Parathyroid adenoma (tissue), 2 donors: ENCODE measurements around the gene SEM1.

ENCODE experiments used
- H2AFZ ChIP-seq: fragments of 300-600 bp; sonication (generic); one replicate; pipeline ENCODE4 v1.7.0; 2017; ENCODE audit warnings: antibody characterized with exemption, mild to moderate bottlenecking
- H3K27ac ChIP-seq: fragments of 300-600 bp; sonication (generic); one replicate; pipeline ENCODE4 v1.7.0; 2017
- H3K27me3 ChIP-seq: fragments of 300-600 bp; sonication (generic); one replicate; pipeline ENCODE4 v1.7.0; 2017; ENCODE audit warnings: low read length; ENCODE audit not compliant: control insufficient read depth, insufficient read depth
- H3K36me3 ChIP-seq: fragments of 300-600 bp; sonication (generic); one replicate; pipeline ENCODE4 v1.7.0; 2017; ENCODE audit warnings: low read length; ENCODE audit not compliant: control insufficient read depth, insufficient read depth
- H3K4me1 ChIP-seq: fragments of 300-600 bp; sonication (generic); one replicate; pipeline ENCODE4 v1.7.0; 2017; ENCODE audit warnings: control low read depth
- H3K4me2 ChIP-seq: fragments of 300-600 bp; sonication (generic); one replicate; pipeline ENCODE4 v1.7.0; 2017; ENCODE audit warnings: low read length
- H3K4me3 ChIP-seq: fragments of 300-600 bp; sonication (generic); one replicate; pipeline ENCODE4 v1.7.0; 2017; ENCODE audit warnings: low read depth, low read length
- H3K79me2 ChIP-seq: fragments of 300-600 bp; sonication (generic); one replicate; pipeline ENCODE4 v1.7.0; 2017; ENCODE audit warnings: control low read depth
- H3K9ac ChIP-seq: fragments of 300-600 bp; sonication (generic); one replicate; pipeline ENCODE4 v1.7.0; 2017; ENCODE audit warnings: mild to moderate bottlenecking
- H3K9me3 ChIP-seq: fragments of 300-600 bp; sonication (generic); one replicate; pipeline ENCODE4 v1.7.0; 2017; ENCODE audit warnings: low read length; ENCODE audit not compliant: control insufficient read depth
- TF ChIP-seq, protein P1 (sequence below): fragments of 300-600 bp; sonication (generic); IDR thresholded peaks from one replicate; pipeline ENCODE4 v1.7.0; 2017; ENCODE audit warnings: antibody characterized with exemption, mild to moderate bottlenecking
- donor health status: primary hyperparathyroidism.

SEM1 gene

DNA sequence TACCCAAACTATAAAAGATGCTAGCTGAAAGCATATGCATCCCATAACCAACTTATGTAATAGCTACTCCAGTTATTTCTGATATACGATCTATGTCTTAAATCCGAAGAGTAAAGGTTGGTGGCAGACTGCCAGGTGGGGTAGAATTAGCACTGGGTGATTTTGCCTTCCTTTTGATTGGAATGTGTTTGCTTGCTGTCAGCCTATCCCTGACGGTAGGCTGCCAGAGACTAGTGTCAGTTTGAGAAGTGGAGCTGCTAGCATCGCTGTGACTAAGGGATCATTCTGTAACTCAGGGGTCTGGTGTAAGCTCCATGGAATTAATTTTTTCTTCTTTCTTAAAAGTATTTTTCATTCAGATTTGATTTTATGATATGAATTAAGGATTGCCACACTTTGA lies 9.5 kb upstream of the SEM1 start:
- Histone ChIP-seq H3K36me3 (no peaks in the 10 kb centered on the region), H3K9ac (no peak overlapping the region), H3K4me2 (no peak overlapping the region), H3K27ac (no peak overlapping the region), H2AFZ (no peak overlapping the region), H3K4me1 (no peaks in the 10 kb centered on the region), H3K9me3 (no peaks in the 10 kb centered on the region), H3K79me2 (no peaks in the 10 kb centered on the region), H3K27me3 (no peaks in the 10 kb centered on the region), H3K4me3 (no peak overlapping the region)
- TF ChIP-seq, protein P1, sequence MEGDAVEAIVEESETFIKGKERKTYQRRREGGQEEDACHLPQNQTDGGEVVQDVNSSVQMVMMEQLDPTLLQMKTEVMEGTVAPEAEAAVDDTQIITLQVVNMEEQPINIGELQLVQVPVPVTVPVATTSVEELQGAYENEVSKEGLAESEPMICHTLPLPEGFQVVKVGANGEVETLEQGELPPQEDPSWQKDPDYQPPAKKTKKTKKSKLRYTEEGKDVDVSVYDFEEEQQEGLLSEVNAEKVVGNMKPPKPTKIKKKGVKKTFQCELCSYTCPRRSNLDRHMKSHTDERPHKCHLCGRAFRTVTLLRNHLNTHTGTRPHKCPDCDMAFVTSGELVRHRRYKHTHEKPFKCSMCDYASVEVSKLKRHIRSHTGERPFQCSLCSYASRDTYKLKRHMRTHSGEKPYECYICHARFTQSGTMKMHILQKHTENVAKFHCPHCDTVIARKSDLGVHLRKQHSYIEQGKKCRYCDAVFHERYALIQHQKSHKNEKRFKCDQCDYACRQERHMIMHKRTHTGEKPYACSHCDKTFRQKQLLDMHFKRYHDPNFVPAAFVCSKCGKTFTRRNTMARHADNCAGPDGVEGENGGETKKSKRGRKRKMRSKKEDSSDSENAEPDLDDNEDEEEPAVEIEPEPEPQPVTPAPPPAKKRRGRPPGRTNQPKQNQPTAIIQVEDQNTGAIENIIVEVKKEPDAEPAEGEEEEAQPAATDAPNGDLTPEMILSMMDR = no peak

DNA sequence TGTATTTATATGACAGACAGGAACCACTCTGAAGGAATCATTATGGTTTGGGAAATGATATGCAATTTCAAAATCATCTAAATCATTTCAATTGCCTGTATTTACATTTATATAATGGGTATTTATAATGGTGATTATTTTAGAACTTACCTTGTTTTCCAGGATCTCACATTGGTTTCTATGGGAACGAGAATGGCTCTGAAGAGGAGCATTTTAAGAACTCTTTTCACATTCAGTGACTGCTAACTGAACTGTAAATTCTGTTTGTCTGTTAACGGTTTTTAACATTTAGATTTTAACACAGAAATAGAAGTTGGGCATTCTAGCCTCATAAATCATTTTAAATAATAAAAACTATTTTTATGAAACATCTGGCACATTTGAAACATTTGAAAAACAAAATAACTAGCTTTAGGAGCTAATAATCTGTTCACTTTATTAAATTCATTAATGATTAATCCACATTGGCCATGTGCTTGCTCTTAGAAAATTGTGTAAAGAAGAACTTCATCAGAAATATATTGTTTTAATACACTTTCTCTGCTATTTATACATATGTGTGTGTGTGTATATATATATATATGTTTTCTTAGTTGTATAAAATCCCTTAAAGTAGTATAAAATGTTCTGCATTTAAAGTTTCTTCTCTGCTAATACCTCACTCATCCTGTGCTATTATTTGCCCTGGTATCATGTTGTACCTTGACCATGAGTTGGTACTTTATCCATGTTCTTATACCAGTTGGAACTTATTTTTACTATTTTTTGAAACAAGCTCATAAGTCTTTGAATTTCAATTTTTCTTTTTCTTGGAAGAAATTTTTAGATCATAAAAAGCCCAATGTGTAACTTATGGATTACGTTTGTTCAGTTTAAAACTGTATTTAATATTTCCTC lies 8.7 kb upstream of the SEM1 start:
- no peak overlapping the region for H3K27ac ChIP-seq
- no peaks in the 10 kb centered on the region for H3K9me3 ChIP-seq
- no peaks in the 10 kb centered on the region for H3K36me3 ChIP-seq
- H2AFZ ChIP-seq = no peak overlapping the region
- no peaks in the 10 kb centered on the region for H3K4me1 ChIP-seq
- TF ChIP-seq, protein P1 = no peak
- H3K4me2 ChIP-seq = no peak overlapping the region
- no peak overlapping the region for H3K4me3 ChIP-seq
- H3K79me2 ChIP-seq = no peaks in the 10 kb centered on the region
- no peak overlapping the region for H3K9ac ChIP-seq
- H3K27me3 ChIP-seq = no peaks in the 10 kb centered on the region

DNA sequence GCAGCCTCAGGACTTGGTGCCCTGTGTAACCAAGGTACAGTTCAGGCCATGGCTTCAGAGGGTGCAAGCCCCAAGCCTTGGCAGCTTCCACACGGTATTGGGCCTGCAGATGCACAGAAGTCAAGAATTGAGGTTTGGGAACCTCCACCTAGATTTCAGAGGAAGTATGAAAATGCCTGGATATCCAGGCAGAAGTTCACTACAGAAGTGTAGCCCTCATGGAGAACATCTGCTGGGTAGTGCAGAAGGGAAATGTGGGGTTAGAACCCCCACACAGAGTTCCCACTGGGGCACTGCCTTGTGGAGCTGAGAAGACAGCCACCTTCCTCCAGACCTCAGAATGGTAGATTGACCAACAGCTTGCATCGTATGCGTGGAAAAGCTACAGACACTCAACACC lies 3.4 kb upstream of the SEM1 start:
- no peak overlapping the region for H3K4me3 ChIP-seq

DNA sequence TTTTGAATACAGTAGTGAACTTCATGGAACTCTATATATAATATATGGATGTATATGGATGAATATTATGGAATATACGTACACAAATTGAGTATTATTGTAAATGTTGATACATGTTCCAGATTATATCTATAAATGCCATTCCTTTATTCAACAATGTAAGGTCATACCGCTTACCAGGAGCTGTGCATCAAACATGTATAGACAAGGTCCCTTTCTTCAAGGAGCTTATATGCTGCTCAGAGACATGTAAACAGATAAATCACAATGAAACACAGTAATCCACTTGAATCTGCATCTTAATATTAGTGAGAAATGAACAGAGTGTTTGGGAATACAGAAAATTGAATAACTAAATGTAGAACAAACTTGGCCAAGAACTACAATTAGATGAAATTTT lies 898 bp upstream of the SEM1 start:
- H3K4me3 ChIP-seq = peak overlapping the region; percentile 92
- H3K36me3 ChIP-seq = no peaks in the 10 kb centered on the region
- H3K79me2 ChIP-seq = peaks cover 27% of the 10 kb centered on the region
- peak overlapping the region; percentile 98 for H2AFZ ChIP-seq
- TF ChIP-seq, protein P1 = no peak
- peaks cover 11% of the 10 kb centered on the region for H3K4me1 ChIP-seq
- H3K27me3 ChIP-seq = no peaks in the 10 kb centered on the region
- no peak overlapping the region for H3K27ac ChIP-seq
- no peak overlapping the region for H3K9ac ChIP-seq
- H3K4me2 ChIP-seq = no peak overlapping the region
- H3K9me3 ChIP-seq = no peaks in the 10 kb centered on the region

More for the DNA sequence above, 3.4 kb upstream of the SEM1 start:
- H3K79me2 ChIP-seq = peaks cover 15% of the 10 kb centered on the region
- no peaks in the 10 kb centered on the region for H3K9me3 ChIP-seq
- H3K27me3 ChIP-seq = no peaks in the 10 kb centered on the region
- no peak overlapping the region for H3K9ac ChIP-seq
- H3K36me3 ChIP-seq = no peaks in the 10 kb centered on the region
- TF ChIP-seq, protein P1 = no peak
- no peak overlapping the region for H3K27ac ChIP-seq
- H2AFZ ChIP-seq = no peak overlapping the region
- H3K4me2 ChIP-seq = no peak overlapping the region
- H3K4me1 ChIP-seq = peaks cover 7% of the 10 kb centered on the region

DNA sequence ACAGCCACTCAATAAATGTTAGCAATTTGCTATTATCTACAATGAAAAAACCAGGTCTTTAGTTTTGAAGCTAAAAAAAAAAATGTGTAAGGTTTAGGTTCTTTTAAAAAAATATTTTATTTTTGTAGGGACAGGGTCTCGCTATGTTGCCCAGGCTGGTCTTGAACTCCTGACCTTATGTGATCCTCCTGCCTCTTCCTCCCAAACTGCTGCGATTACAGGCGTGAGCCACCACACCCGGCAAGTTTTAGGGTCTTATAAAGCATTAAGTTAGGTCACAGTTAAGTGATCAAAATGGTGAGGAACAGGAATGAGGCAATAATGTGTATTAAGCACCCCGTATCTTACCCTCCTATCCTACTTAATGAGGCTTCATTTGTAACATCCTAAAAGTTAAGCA lies 774 bp downstream of the SEM1 start:
- no peak overlapping the region for H3K27ac ChIP-seq
- TF ChIP-seq, protein P1 = no peak
- H3K9me3 ChIP-seq = no peaks in the 10 kb centered on the region
- no peaks in the 10 kb centered on the region for H3K27me3 ChIP-seq
- H3K79me2 ChIP-seq = peaks cover 33% of the 10 kb centered on the region
- H3K9ac ChIP-seq = peak overlapping the region; percentile 73
- H3K4me3 ChIP-seq = peak overlapping the region; percentile 92
- peaks cover 11% of the 10 kb centered on the region for H3K4me1 ChIP-seq
- no peaks in the 10 kb centered on the region for H3K36me3 ChIP-seq
- peak overlapping the region; percentile 98 for H2AFZ ChIP-seq
- H3K4me2 ChIP-seq = peak overlapping the region; percentile 84
